Adipocyte (in vitro differentiated cells): ENCODE results near the gene ATP6V1B1.

Experiments used
- DNase-seq: peaks from one replicate; pipeline ENCODE4 v3.0.0-alpha.2; 2015; ENCODE audit warnings: low read depth
- H3K27me3 ChIP-seq: replicated peaks from 2 replicates; pipeline ENCODE4 v1.7.0; 2013; ENCODE audit warnings: mild to moderate bottlenecking, low read length, moderate library complexity; ENCODE audit not compliant: control insufficient read depth, insufficient read depth
- H3K36me3 ChIP-seq: 2 replicates; pipeline ENCODE4 v1.7.0; 2013; ENCODE audit warnings: low read length, mild to moderate bottlenecking, moderate library complexity; ENCODE audit not compliant: control insufficient read depth, insufficient read depth, severe bottlenecking
- H3K4me1 ChIP-seq: 2 replicates; pipeline ENCODE4 v1.7.0; 2013; ENCODE audit warnings: mild to moderate bottlenecking, low read length, moderate library complexity; ENCODE audit not compliant: control insufficient read depth, insufficient read depth
- H3K4me3 ChIP-seq: 2 replicates; pipeline ENCODE4 v1.7.0; 2013; ENCODE audit warnings: mild to moderate bottlenecking, low read length, moderate library complexity
- H3K9ac ChIP-seq: 2 replicates; pipeline ENCODE4 v1.7.0; 2013; ENCODE audit warnings: mild to moderate bottlenecking, low read length, moderate library complexity
- H3K9me3 ChIP-seq: 2 replicates; pipeline ENCODE4 v1.7.0; 2013; ENCODE audit warnings: mild to moderate bottlenecking, low read length, moderate library complexity; ENCODE audit not compliant: control insufficient read depth

Gene ATP6V1B1

GRCh38 chr2:70954886-70955285, 19.2 kb downstream of the ATP6V1B1 start:
- Histone ChIP-seq H3K27me3 (peaks cover 12% of the 10 kb centered on the region), H3K36me3 (no peaks in the 10 kb centered on the region), H3K4me3 (no peak overlapping the region), H3K9ac (no peak overlapping the region), H3K4me1 (peaks cover 11% of the 10 kb centered on the region), H3K9me3 (no peaks in the 10 kb centered on the region)
- no peak for DNase-seq

GRCh38 chr2:70956141-70956540, 20.4 kb downstream of the ATP6V1B1 start:
- Histone ChIP-seq H3K4me3 (no peak overlapping the region), H3K36me3 (no peaks in the 10 kb centered on the region), H3K9me3 (no peaks in the 10 kb centered on the region), H3K27me3 (peaks cover 12% of the 10 kb centered on the region), H3K9ac (no peak overlapping the region), H3K4me1 (peaks cover 20% of the 10 kb centered on the region)
- DNase-seq, result no peak

- no peak for DNase-seq
- Histone ChIP-seq H3K4me3 (no peak overlapping the region), H3K36me3 (no peaks in the 10 kb centered on the region), H3K27me3 (peaks cover 16% of the 10 kb centered on the region), H3K9me3 (no peaks in the 10 kb centered on the region), H3K9ac (no peak overlapping the region), H3K4me1 (peaks cover 20% of the 10 kb centered on the region)
Measured at GRCh38 chr2:70957798-70958197, 22.1 kb downstream of the ATP6V1B1 start.

GRCh38 chr2:70958759-70959158, 23.1 kb downstream of the ATP6V1B1 start:
- H3K9ac ChIP-seq, result no peak overlapping the region
- no peaks in the 10 kb centered on the region for H3K9me3 ChIP-seq
- peaks cover 20% of the 10 kb centered on the region for H3K4me1 ChIP-seq
- H3K27me3 ChIP-seq, result peaks cover 25% of the 10 kb centered on the region
- no peak overlapping the region for H3K4me3 ChIP-seq
- H3K36me3 ChIP-seq, result no peaks in the 10 kb centered on the region
- DNase-seq, result no peak

- Histone ChIP-seq H3K9ac (no peak overlapping the region), H3K4me1 (peaks cover 20% of the 10 kb centered on the region), H3K36me3 (no peaks in the 10 kb centered on the region), H3K27me3 (peaks cover 29% of the 10 kb centered on the region), H3K4me3 (no peak overlapping the region), H3K9me3 (no peaks in the 10 kb centered on the region)
- DNase-seq, result no peak
Measured at GRCh38 chr2:70959271-70959761, 23.6 kb downstream of the ATP6V1B1 start.

- Histone ChIP-seq H3K9me3 (no peaks in the 10 kb centered on the region), H3K27me3 (peaks cover 33% of the 10 kb centered on the region), H3K4me3 (no peak overlapping the region), H3K4me1 (peaks cover 18% of the 10 kb centered on the region), H3K9ac (no peak overlapping the region), H3K36me3 (no peaks in the 10 kb centered on the region)
- no peak for DNase-seq
Measured at GRCh38 chr2:70959851-70960832, 24.4 kb downstream of the ATP6V1B1 start.

GRCh38 chr2:70960833-70961647, 25.3 kb downstream of the ATP6V1B1 start:
- DNase-seq, result no peak
- H3K9ac ChIP-seq, result no peak overlapping the region

GRCh38 chr2:70961648-70961994, 25.9 kb downstream of the ATP6V1B1 start:
- no peak overlapping the region for H3K9ac ChIP-seq
- DNase-seq, result no peak
- no peaks in the 10 kb centered on the region for H3K36me3 ChIP-seq
- H3K9me3 ChIP-seq, result no peaks in the 10 kb centered on the region
- H3K4me3 ChIP-seq, result no peak overlapping the region
- H3K27me3 ChIP-seq, result peaks cover 32% of the 10 kb centered on the region
- peaks cover 9% of the 10 kb centered on the region for H3K4me1 ChIP-seq

More at GRCh38 chr2:70960833-70961647, 25.3 kb downstream of the ATP6V1B1 start:
- no peaks in the 10 kb centered on the region for H3K9me3 ChIP-seq
- peaks cover 9% of the 10 kb centered on the region for H3K4me1 ChIP-seq
- H3K27me3 ChIP-seq, result peaks cover 32% of the 10 kb centered on the region
- no peak overlapping the region for H3K4me3 ChIP-seq
- H3K36me3 ChIP-seq, result no peaks in the 10 kb centered on the region

GRCh38 chr2:70962211-70962884, 26.6 kb downstream of the ATP6V1B1 start:
- no peak for DNase-seq
- H3K27me3 ChIP-seq, result peaks cover 32% of the 10 kb centered on the region

GRCh38 chr2:70962885-70963878, 27.5 kb downstream of the ATP6V1B1 start:
- no peak for DNase-seq
- H3K9ac ChIP-seq, result no peak overlapping the region
- H3K4me1 ChIP-seq, result peaks cover 9% of the 10 kb centered on the region
- H3K4me3 ChIP-seq, result no peak overlapping the region
- no peaks in the 10 kb centered on the region for H3K9me3 ChIP-seq
- peaks cover 27% of the 10 kb centered on the region for H3K27me3 ChIP-seq
- no peaks in the 10 kb centered on the region for H3K36me3 ChIP-seq

More at GRCh38 chr2:70962211-70962884, 26.6 kb downstream of the ATP6V1B1 start:
- Histone ChIP-seq H3K9me3 (no peaks in the 10 kb centered on the region), H3K4me1 (peaks cover 9% of the 10 kb centered on the region), H3K9ac (no peak overlapping the region), H3K4me3 (no peak overlapping the region), H3K36me3 (no peaks in the 10 kb centered on the region)
